GM21367 (cell line): Measurements from ENCODE around the gene ZNF839.
"Not testable (repeated sequence)": the region's sequence is repeated elsewhere in the genome, so short reads cannot be mapped to it uniquely, and the experiment has no call there.

Experiments
- ATAC-seq: cut with Tn5 transposase; IDR thresholded peaks from one replicate; pipeline ENCODE4 v1.9.1; 2021; ENCODE audit not compliant: unreplicated experiment

ZNF839 gene

GRCh38 chr14:102314242-102315011 lies 5.1 kb upstream of the ZNF839 start:
- ATAC-seq: peak; percentile 67

DNA sequence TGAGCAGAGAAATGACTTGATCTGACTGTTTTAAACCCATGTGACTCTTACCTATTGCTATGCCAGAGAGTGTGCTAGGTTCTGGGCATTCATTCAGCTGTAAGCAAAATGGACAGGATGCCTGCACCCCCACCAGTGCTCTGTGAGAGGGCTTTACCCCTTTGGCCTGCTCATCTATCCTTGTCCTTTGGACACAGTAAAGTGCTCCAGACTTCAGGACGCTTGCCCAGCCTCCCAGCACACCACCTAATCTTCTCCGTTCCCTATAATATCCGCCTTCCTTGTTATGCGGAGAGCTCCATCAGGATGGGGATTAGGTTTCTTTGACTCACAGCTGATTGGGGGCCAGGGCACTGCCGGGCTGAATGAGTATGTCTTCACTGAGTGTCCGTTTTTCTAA lies 4.4 kb upstream of the ZNF839 start:
- ATAC-seq: no peak

DNA sequence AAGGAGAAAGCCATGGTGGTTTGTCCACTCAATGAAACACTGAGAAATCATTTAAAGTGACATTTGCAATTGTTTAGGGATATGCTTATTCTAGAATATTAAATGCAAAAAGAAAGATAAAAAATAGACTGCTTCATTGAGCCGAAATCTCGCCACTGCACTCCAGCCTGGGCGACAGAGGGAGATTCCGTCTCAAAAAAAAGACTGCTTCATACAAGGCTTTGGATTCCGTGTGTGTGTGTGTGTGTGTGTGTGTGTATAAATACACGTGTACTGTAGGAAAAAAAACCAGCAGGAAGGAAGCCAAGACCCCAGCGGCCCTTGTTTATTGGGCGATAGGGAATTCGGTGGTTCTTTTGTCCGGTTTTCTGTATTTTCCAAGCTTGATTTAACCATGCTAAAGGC lies 3.2 kb upstream of the ZNF839 start:
- no peak for ATAC-seq

DNA sequence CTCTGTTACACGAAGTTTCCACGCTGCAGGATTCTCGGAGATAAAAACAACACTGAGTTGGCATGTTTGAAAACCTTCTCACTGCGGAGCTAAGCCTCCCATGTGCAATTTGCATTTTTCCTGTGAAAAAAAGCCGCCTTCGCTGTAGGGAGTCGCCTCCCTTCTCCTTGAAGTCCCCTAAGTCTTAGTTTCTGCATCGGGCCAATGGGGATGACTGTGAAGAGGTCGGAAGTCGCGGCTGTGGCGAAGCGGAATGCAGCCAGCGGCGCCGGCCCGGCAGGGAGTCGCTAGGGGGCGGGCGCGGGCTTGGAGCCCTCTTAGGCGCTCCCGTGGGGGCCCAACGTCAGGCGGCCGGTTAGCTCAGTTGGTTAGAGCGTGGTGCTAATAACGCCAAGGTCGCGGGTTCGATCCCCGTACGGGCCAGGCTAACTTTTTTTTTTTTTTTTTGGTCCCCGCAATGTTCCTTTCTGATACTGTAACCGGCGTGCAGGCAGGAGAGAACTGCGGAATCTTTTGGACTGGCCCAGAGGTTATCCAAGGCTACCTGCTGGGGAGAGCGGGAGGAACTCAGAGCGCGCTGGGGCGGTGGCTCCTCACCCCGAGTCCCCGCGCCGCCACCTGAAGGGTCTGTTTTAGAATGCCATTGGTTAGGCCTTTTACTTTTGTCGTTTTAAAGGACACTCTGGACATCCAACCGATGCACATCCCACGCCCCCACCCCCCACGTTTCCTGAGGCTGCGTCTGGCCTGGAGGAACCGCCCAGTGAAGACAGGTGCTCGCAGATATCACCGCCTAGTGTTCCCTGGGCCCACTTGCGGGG lies 2.6 kb upstream of the ZNF839 start:
- peak; percentile 64 for ATAC-seq

GRCh38 chr14:102317564-102318248 lies 1.8 kb upstream of the ZNF839 start:
- ATAC-seq: no peak

GRCh38 chr14:102318781-102319276 lies 717 bp upstream of the ZNF839 start:
- no peak for ATAC-seq

DNA sequence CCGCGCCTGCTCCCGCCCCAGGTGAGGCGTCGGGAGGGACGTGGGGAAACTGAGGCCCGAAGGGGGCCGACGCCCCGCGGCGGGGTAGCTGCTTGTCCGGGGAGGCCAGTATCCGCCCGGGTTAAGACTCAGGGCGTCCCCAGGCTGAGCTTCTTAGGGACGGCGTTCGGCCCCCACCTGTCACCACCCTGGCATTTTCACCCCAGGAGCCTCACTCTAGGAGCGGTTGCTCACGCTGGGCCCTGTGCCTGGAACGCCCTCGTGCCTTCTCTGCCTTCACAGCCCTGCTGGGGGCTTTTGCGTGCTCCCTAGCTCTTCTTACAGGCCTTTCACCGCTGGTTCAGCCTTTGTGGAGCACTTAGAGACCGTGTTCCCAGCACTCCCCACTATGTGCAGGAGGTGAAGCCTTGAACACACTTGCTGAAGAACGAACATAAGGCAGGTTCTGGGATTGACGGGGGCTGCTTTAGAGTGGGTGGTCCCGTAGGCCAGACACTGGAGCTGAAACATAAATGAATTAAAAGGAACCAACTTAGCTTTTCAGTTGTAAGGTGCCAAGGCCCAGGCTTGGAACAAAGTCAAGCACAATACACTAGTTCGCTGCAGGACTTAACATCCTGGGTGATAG lies 601 bp downstream of the ZNF839 start:
- no peak for ATAC-seq

- ATAC-seq: no peak
Observed at GRCh38 chr14:102320671-102321455, 1.3 kb downstream of the ZNF839 start.

GRCh38 chr14:102321456-102322422 lies 2.2 kb downstream of the ZNF839 start:
- no peak for ATAC-seq

DNA sequence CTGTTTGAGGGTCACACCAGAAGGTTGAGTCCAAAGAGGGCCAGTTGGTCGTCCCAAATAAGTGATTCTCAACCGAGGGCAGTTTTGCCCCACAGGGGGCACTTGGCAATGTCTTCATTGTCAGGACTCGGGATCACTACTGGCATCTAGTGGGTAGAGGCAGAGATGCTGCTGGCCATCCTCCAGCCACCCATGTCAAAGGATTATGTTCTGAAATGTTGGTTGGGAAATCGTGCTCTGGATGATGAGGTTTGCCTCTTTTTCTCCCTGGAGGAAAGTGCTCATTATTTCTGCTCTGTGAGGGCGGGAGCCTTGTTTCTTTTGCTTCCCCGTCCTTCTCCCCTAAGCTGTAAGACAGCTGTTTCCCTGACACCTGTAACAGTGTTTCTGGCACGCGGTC lies 3.6 kb downstream of the ZNF839 start:
- ATAC-seq: no peak

DNA sequence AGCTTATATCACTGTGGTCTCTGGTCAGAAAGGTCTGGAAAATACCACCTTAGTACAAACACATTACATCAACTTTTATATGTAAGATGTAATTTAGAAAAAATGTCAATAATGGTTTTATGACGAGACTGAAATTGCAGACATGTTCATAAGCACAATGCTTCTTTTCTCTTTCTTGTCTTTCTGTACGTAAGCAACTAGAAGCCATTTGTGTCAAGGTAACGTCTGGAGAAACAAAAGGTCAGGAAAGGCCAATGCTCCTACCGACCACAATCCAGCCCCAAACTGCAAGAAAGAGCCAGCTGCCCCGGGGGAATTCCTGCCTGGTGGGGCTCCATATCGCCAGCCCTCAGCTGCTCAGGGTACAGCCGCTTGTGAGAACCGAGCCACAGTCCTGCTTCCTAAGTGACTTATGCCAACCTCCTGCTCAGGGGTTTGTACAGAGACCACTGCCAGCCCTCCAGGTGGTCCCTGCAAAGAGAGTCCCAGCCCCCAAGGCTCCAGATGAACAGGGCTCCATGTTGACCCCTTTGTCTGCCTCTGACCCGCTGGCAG lies 6.3 kb downstream of the ZNF839 start:
- ATAC-seq: no peak

DNA sequence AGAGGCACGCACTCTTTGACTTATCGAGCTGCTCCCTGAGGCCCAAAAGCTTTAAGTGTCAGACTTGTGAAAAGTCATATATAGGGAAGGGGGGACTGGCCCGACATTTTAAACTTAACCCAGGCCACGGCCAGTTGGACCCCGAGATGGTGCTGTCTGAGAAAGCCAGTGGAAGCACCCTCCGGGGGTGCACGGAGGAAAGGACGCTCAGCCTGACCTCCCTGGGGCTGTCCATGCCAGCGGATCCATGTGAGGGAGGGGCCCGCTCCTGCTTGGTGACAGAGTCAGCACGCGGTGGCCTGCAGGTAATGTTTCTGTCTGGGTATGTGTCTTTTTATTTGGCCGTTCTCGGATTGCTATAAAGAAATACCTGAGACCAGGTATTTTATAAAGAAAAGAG lies 7.0 kb downstream of the ZNF839 start:
- no peak for ATAC-seq

GRCh38 chr14:102329381-102329780 lies 9.8 kb downstream of the ZNF839 start:
- not testable (repeated sequence) for ATAC-seq

- no peak for ATAC-seq
Observed at GRCh38 chr14:102330806-102331205, 11.3 kb downstream of the ZNF839 start.

DNA sequence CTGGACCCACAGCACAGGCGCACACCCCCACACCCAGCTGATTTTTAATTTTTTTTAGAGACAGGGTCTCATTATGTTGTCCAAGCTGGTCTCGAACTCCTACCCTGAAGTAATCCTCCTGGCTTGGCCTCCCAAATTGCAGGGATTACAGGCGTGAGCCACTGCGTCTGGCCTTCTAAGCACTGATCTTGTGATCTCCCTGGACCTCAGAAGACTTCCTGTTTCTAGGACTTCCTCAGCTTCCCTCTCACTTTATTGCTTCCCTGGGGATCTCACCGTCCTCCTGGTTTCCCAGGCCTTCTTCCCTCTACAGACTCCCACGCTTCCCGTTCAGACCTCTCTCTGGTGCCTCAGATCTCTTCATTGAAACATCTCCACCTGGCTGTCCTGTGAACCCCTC lies 13.8 kb downstream of the ZNF839 start:
- no peak for ATAC-seq

GRCh38 chr14:102333795-102334705 lies 14.5 kb downstream of the ZNF839 start:
- no peak for ATAC-seq

DNA sequence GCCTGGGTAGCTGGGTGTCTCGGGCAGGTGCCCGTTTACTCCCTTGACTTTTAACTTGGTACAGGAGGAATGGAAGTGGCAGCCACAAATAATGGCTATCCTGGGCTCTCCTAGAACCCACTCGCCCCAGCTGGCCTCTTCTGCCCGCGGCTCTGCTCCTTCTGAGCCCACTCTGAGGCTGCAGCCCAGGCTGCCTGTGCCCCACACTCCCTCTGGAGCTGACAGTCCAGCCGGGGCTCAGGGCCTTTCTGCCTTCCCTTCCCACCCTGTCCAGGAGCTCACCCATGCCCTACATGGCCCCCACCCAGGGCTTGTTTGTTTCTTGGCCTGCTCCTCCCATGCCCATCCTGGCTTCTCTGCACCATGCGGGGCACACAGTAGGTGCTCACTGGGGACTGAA lies 15.6 kb downstream of the ZNF839 start:
- ATAC-seq: no peak

- ATAC-seq: no peak
Observed at GRCh38 chr14:102338724-102339123, 19.2 kb downstream of the ZNF839 start.
